Suppressor macrophage treated with lipopolysaccharide for 1 hour (primary cell): ENCODE data around the gene N4BP2L2.

Experiments
- DNase-seq, 3 donors: peaks; one replicate each; pipeline ENCODE4 v3.0.0-alpha.2; 2020 to 2022

N4BP2L2 gene

DNA sequence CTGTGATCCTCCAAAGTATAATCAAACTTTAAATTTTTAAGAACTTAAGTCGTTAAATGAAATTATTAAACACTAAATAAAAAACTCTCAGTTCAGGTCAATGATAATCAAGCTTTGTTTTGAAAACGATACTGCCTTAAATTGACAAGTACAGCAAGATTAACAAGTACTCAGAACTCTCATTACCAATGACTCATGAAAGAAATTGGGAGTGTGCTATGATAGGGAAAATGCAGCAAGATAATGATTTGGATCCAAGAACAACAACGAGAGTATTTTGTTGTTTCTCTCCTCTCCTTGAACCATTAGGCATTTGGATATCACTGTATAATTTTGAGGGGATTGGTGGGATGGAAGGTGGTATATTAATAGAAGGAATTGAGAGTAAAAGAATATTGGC, 10.2 kb downstream of the N4BP2L2 start:
- DNase-seq, result no peak

DNA sequence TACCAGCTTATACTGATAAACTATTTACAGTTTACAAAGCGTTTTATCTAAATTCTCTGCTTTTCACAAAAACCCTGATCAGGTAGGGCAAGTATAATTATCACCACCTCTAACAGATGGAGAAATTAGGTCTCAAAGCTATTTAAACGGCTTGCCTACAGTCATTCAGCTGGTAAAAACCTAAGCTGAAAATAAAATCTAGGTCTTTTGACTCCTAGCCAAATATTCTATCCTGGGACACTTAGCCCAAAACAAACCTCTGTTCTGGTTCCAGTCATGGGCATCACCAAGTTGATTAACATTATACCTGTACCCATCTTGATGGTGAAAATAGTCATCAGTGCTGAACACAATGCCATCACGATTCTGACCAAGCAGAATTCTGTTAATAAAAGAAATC, 11.4 kb downstream of the N4BP2L2 start:
- DNase-seq, result no peak

DNA sequence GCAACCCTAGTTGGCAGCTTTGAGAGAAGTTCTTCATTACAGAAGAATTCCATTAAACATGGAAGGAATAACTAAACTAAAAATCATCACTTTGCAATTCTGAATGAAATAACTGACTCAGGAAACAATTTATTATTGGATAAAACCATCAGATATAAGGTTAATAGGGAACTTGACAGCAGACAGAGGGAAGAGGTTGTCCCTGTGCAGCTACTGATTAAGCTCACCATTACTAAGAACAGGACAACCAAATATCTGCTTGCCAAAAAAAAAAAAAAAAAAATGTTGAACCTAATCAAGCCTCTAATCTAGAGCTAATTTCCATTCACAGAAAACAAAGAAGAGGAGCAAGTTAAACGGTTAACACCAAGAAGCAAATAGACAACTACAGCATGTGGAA, 12.8 kb downstream of the N4BP2L2 start:
- DNase-seq, result no peak

GRCh38 chr13:32515246-32515645, 23.3 kb downstream of the N4BP2L2 start:
- DNase-seq, result no peak

DNA sequence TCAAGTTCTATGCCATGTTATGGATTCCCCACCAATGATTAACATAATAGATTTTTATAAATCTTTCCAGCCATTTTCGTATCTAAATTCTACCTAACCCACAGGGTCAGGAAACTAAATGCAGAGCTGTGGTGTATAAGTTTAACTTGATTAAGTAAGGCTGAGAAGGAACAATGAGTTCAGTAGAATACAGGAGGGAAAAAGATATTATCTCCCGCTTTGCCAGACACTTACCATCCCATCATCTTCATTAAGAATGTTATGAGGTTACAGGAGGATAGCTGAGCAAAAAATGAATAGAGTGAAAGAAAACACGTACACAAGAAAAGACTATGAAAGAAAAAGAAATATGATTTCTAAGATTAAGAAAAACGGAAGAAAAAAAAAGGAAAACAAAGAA, 27.1 kb downstream of the N4BP2L2 start:
- DNase-seq, result no peak

GRCh38 chr13:32504876-32505275, 33.7 kb downstream of the N4BP2L2 start:
- no peak for DNase-seq

DNA sequence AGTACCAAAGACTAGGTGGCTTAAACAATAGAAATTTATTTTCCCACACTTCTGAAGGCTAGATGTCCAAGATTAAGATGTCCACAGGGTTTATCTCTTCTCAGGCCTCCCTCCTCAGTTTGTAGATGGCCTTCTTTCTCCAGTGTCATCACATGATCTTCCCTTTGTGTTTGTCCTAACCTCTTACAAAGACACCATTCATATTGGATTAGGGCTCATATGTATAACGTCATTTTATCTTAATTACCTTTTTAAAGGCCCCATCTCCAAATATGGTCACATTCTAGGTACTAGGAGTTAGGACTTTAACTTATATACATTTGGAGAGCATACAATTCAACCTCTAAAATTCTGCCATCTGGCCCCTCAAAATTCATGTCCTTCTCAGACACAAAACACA, 34.3 kb downstream of the N4BP2L2 start:
- DNase-seq, result no peak

DNA sequence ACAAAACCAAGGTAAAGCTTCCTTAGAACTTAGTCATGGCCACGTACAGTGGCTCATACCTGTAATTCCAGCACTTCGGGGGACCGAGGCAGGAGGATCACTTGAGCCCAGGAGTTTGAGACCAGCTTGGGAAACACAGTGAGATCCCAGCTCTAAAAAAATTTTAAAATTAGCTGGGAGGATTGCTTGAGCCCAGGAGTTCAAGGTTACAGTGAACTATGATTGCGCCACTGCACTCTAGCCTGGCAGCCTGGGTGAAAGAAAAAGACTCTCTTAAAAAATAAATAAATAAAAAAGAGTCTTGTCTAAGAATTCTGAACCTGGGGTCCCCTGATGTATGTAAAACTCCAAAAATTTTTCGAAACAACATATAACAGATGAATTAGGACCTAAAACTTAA, 34.9 kb downstream of the N4BP2L2 start:
- DNase-seq, result no peak

- peak in 1 of 3 donors; percentile 5 for DNase-seq
These were observed 37.5 kb downstream of the N4BP2L2 start for GRCh38 chr13:32501064-32501463.

DNA sequence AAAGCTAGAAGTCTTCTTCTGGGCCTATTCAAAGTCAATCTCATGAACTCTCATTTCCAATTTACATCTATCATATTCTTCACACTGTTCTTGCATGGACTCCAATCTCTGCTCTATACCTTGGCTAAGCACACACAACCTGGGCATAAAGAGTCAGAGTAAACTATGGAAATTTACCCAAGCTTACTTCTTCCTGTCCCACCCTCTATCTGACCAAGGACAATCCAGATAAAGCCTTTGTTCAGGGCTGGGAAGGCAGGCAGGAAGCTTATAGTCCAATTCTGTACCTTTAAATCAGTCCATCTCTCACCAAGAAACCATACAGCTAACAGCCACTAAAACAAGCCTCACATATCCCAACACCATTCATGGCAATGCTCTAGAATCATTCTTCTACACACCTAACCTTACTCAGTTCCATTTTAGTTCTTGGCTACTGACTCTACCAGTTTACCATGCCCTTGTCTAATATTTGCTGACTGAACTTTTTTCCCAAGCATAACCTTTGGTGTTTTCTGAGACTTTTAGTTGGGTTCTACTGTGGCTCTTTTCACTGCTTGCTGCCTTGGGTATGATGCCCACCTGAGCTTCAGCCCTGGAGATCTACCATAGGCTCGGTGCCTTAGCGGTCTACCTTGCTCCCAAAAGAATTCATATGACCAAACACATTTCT, 38.9 kb downstream of the N4BP2L2 start:
- no peak for DNase-seq

- no peak for DNase-seq
These were observed 41.0 kb downstream of the N4BP2L2 start for GRCh38 chr13:32497589-32497988.

GRCh38 chr13:32496599-32497160, 41.9 kb downstream of the N4BP2L2 start:
- no peak for DNase-seq

- DNase-seq, result no peak
These were observed 42.8 kb downstream of the N4BP2L2 start for GRCh38 chr13:32495841-32496240.

DNA sequence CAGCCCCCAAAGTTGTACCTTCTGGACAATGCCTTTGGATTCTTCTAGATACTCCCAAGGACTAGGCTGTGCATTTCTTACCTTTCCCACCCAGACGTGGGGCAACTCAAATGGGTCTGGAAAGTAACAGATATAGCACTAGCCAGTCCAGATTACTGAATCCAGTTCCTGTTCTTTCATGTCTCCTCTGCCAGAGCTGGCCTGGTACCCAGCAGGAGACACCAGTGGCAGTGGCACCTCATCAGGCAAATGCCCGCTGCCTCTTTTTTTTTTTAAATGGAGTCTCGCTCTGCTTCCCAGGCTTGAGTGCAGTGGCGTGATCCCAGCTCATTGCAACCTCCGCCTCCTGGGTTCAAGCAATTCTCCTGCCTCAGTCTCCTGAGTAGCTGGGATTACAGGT, 43.2 kb downstream of the N4BP2L2 start:
- DNase-seq, result no peak

GRCh38 chr13:32491028-32491427, 47.6 kb downstream of the N4BP2L2 start:
- no peak for DNase-seq

DNA sequence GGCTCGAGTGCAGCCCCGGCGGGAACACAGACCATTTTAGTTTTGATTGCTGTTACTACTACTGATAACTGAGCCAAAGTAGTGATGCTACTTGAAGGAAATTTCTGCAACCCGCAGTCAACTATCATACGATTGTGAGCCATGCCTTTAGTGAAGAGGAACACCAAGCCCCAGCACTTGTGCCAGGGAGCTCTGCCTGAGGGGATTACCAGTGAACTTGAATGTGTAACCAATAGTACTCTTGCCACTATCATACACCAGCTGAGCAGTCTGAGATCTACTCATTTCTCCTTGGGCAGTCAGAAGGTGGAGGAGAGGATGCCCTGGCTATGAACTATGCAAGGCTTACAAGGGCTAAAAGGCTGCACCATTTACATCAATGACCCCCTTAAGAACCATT, 61.7 kb downstream of the N4BP2L2 start:
- DNase-seq, result no peak

DNA sequence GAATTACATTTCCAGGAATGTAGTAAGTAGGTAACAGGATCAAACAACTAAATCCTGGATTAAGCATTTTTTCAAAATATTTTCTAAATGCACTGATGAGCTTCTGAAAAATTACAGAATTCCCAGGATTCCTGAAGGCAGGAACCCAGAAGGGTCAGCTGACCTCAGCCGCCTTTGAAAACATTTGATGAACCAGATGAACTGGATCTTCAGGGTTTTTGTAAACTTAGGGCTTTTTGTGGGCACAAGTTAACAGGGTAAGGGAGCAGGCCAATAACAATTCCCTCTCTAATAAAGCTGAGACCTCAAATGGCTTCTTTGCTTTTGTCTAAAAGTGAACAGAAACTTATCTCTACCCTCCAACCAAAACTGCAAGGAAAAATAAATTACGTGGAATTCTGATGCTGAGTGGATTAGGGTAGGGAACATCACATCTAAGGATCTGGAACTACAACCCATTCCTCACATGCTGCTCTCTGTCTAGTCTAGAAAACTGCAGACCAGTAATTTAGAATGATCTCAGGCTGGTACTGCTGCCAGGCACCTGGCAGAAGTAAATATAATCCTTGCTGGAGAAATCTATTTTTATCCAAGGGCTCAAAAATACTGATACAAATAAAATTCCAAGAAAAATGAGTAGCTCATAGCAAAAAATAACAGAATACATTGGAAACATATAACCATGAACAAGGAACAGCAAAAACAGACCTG, 62.4 kb downstream of the N4BP2L2 start:
- no peak for DNase-seq

DNA sequence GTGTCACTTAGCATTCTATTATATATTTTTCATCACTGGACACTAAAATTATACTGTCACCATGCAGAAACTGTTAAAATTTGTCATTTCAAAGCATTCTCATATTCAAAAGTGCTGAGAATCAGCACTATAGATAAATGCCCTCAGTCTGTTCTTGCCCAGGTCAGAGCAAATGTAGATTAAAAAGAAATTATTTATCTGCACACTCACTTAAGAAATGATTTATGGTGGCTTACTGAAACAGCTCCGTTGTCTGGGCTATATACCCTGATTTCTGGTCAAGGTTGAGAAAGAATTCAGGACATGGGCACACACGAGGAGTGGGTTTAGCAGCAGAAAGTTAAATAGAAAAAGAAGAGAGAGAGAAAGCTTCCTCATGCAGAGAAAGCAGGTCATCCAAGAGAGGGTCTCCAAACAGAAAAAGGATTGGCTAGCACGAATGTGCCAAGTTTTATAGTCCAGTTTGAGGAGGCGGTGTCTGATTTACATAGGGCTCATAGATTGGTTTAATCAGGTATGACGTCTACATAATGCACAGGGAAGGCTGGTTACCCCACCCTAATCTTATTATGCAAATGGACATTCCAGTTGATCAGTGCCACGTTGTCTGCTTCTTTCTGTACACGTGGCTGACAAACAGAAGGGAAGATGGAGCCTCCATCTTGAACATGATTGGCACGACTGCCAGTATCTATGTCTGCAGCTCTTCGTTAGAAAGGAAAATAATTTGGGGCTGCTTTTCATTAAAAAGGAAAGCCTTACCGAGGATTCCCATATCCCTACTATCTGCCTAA, 63.4 kb downstream of the N4BP2L2 start:
- DNase-seq, result no peak

- no peak for DNase-seq
These were observed 64.9 kb downstream of the N4BP2L2 start for GRCh38 chr13:32473650-32474049.

GRCh38 chr13:32472194-32472621, 66.4 kb downstream of the N4BP2L2 start:
- DNase-seq, result peak; percentile 4 to 30 (median 19)

GRCh38 chr13:32471187-32471922, 67.2 kb downstream of the N4BP2L2 start:
- no peak for DNase-seq

GRCh38 chr13:32468502-32469142, 70.0 kb downstream of the N4BP2L2 start:
- no peak for DNase-seq
